Measurements from ENCODE around the gene HPSE2.

DNA sequence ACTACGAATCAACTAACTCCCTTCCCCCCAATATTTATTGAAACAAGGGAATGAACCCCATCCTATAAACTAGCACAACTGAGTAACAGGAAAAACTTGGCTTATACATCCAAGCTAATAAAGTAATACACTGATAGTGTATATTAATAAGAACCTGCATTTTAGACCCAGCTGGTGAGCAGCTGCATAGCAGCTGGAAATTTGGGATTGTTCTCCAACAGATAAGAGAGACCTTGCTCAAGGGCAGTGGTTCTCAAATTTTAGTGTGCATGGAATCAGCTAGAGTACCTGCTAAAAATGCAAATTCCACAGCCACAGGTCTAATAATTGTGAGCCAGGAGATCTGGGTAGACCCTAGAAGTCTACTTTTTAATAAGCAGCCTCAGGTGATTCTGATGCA lies 404.3 kb downstream of the HPSE2 start:
- no peak for TF ChIP-seq POLR2A (IDR thresholded peaks at IDR 0.05; ENCODE audit: low read depth)
- TF ChIP-seq, protein P1, sequence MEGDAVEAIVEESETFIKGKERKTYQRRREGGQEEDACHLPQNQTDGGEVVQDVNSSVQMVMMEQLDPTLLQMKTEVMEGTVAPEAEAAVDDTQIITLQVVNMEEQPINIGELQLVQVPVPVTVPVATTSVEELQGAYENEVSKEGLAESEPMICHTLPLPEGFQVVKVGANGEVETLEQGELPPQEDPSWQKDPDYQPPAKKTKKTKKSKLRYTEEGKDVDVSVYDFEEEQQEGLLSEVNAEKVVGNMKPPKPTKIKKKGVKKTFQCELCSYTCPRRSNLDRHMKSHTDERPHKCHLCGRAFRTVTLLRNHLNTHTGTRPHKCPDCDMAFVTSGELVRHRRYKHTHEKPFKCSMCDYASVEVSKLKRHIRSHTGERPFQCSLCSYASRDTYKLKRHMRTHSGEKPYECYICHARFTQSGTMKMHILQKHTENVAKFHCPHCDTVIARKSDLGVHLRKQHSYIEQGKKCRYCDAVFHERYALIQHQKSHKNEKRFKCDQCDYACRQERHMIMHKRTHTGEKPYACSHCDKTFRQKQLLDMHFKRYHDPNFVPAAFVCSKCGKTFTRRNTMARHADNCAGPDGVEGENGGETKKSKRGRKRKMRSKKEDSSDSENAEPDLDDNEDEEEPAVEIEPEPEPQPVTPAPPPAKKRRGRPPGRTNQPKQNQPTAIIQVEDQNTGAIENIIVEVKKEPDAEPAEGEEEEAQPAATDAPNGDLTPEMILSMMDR (IDR thresholded peaks at IDR 0.05), result no peak

All from esophagus muscularis mucosa (tissue), 3 donors.